Endothelial cell of umbilical vein (primary cell): ENCODE measurements around the gene RASGRP1. TPM values are rescaled to one million over a fixed set of nuclear protein-coding genes. Genes with fewer than 3 reads are reported as not detected.

ENCODE experiments used
- BruUV-seq: library from RNA; stranded (reverse); fragments of 400-500 nt; replicated peaks from 2 replicates; lab custom pipeline; 2021; lab: Mats Ljungman, UMichigan
- CTCF ChIA-PET: fragments of 300-600, 350-600 bp; sonication (Branson Sonifier 250); formaldehyde crosslinking; loops from one replicate; lab custom pipeline; 2021; ENCODE audit warnings: antibody characterized with exemption, inconsistent platforms; lab: Charles Lee
- POLR2A ChIA-PET: fragments of 300-600, 350-600 bp; sonication (Branson Sonifier 250); formaldehyde crosslinking; loops from one replicate; lab custom pipeline; 2021; ENCODE audit warnings: antibody characterized with exemption, inconsistent platforms; lab: Charles Lee
- DNase-seq: peaks from one replicate; pipeline ENCODE4 v3.0.0-alpha.2; 2011; ENCODE audit warnings: low read depth, low spot score
- FAIRE-seq: peaks from 2 replicates; lab custom pipeline; 2011; peaks lifted over from hg19 to GRCh38; lab: Jason Lieb, UNC
- H2AFZ ChIP-seq: 2 replicates; pipeline ENCODE4 v1.6.0; 2012; ENCODE audit warnings: low read depth, low read length, control low read depth, inconsistent platforms
- H3K27ac ChIP-seq: 2 replicates; pipeline ENCODE4 v1.5.1; 2011; ENCODE audit warnings: low read depth, mild to moderate bottlenecking, control low read depth, low read length, moderate library complexity; ENCODE audit not compliant: insufficient read depth
- H3K27me3 ChIP-seq, 2 experiments: 2 replicates each; pipeline versions ENCODE4 v1.6.0 to v1.6.1; 2011; ENCODE audit warnings: low read length in 2 of 2, mixed read lengths in 1 of 2; ENCODE audit not compliant: control insufficient read depth in 2 of 2, insufficient read depth in 2 of 2
- H3K36me3 ChIP-seq, 2 experiments: 2 replicates in 1 of 2; 3 replicates in 1 of 2; pipeline ENCODE4 v1.5.1; 2011; ENCODE audit warnings: low read length in 2 of 2, mild to moderate bottlenecking in 1 of 2, moderate library complexity in 1 of 2; ENCODE audit not compliant: control insufficient read depth in 2 of 2, insufficient read depth in 2 of 2; ENCODE audit errors: extremely low read depth in 1 of 2
- H3K4me1 ChIP-seq: 3 replicates; pipeline ENCODE4 v1.5.1; 2011; ENCODE audit warnings: mild to moderate bottlenecking, low read length; ENCODE audit not compliant: control insufficient read depth, insufficient read depth; ENCODE audit errors: extremely low read depth
- H3K4me2 ChIP-seq: 2 replicates; pipeline ENCODE4 v1.6.1; 2011; ENCODE audit warnings: low read length, control low read depth, mixed read lengths; ENCODE audit not compliant: insufficient read depth
- H3K4me3 ChIP-seq, 3 experiments: fragments of 200-600 bp in 1 of 3; sonication (generic), shearing (Covaris generic) in 1 of 3; replicated peaks in 1 of 3; 2 replicates each; pipeline ENCODE4 v1.5.1; 2011 to 2016; ENCODE audit warnings: control low read depth in 3 of 3, low read length in 3 of 3, mild to moderate bottlenecking in 2 of 3, inconsistent platforms in 1 of 3, low read depth in 1 of 3, moderate library complexity in 1 of 3; ENCODE audit not compliant: insufficient read depth in 1 of 3
- H3K79me2 ChIP-seq: 2 replicates; pipeline ENCODE4 v1.6.0; 2012; ENCODE audit warnings: low read length, inconsistent platforms; ENCODE audit not compliant: control insufficient read depth, insufficient read depth
- H3K9ac ChIP-seq: replicated peaks from 2 replicates; pipeline ENCODE3; 2011; ENCODE audit warnings: low read length, control low read depth; ENCODE audit not compliant: insufficient read depth; ENCODE audit errors: extremely low read depth
- H3K9me1 ChIP-seq: replicated peaks from 3 replicates; pipeline ENCODE4 v1.6.0; 2011; ENCODE audit warnings: mild to moderate bottlenecking, low read length; ENCODE audit not compliant: control insufficient read depth, insufficient read depth; ENCODE audit errors: extremely low read depth
- H3K9me3 ChIP-seq: replicated peaks from 2 replicates; pipeline ENCODE4 v1.5.1; 2012; ENCODE audit warnings: low read length, inconsistent platforms; ENCODE audit not compliant: control insufficient read depth, insufficient read depth
- H4K20me1 ChIP-seq: replicated peaks from 2 replicates; pipeline ENCODE3; 2011; ENCODE audit warnings: mild to moderate bottlenecking, low read length; ENCODE audit not compliant: control insufficient read depth, insufficient read depth; ENCODE audit errors: extremely low read depth
- EZH2 ChIP-seq: IDR thresholded peaks from 2 replicates; pipeline ENCODE4 v1.6.1; 2012; ENCODE audit warnings: borderline replicate concordance, low read depth, mild to moderate bottlenecking, moderate library complexity, low read length, inconsistent platforms; ENCODE audit not compliant: severe bottlenecking
- FOS ChIP-seq: IDR thresholded peaks from 2 replicates; pipeline ENCODE4 v1.6.1; 2011; ENCODE audit warnings: mild to moderate bottlenecking, low read length, moderate library complexity, borderline replicate concordance; ENCODE audit not compliant: insufficient read depth
- GATA2 ChIP-seq: IDR thresholded peaks from 2 replicates; pipeline ENCODE4 v1.7.0; 2011; ENCODE audit warnings: low read depth, mild to moderate bottlenecking, moderate library complexity, mixed read lengths, low read length; ENCODE audit not compliant: insufficient read length, insufficient read depth
- JUN ChIP-seq: IDR thresholded peaks from 2 replicates; pipeline ENCODE4 v1.6.1; 2011; ENCODE audit warnings: borderline replicate concordance, low read depth; ENCODE audit not compliant: insufficient read length, insufficient read depth
- MYC ChIP-seq: IDR thresholded peaks from one replicate; pipeline ENCODE4 v1.6.1; 2011; ENCODE audit warnings: mild to moderate bottlenecking, low read depth, low read length
- POLR2A ChIP-seq: IDR thresholded peaks from 2 replicates; pipeline ENCODE4 v1.6.1; 2012; ENCODE audit warnings: low read depth, mild to moderate bottlenecking, control low read depth, low read length
- POLR2AphosphoS5 ChIP-seq: IDR thresholded peaks from 2 replicates; pipeline ENCODE4 v1.6.1; 2012; ENCODE audit warnings: low read depth, mild to moderate bottlenecking, control low read depth, low read length, moderate library complexity; ENCODE audit not compliant: insufficient read depth
- dilution Hi-C: fragments of 300-500 bp; cut with MboI; formaldehyde crosslinking; loops from one replicate; pipeline ENCODE4 v1.15.0; 2019; ENCODE audit warnings: low sequenced_read_pairs; ENCODE audit not compliant: extremely low pct_ligation_motif_present
- intact Hi-C: fragments of 100-400 bp; cut with micrococcal nuclease; formaldehyde crosslinking; loops from one replicate; pipeline ENCODE4 v1.10.0; 2022
- polyA plus RNA-seq, 4 experiments: library from polyadenylated mRNA; depleted of rRNA in 3 of 4; stranded (reverse) in 3 of 4; unstranded in 1 of 4; fragments of >200 nt; gene quantifications; 2 replicates each; pipeline versions ENCODE4 v1.2.1 to v1.2.3, GENCODE V29; 2011 to 2012; ENCODE audit warnings: missing spikeins in 1 of 4
- total RNA-seq: library from RNA; stranded (reverse); gene quantifications from 2 replicates; pipeline ENCODE4 v1.2.3, GENCODE V29; 2021
- TF ChIP-seq, protein P1 (sequence below), 2 donors: IDR thresholded peaks; 1 replicate in 1 of 2; 2 replicates in 1 of 2; pipeline ENCODE4 v1.5.1; 2011; ENCODE audit warnings: low read length in 2 of 2, mild to moderate bottlenecking in 2 of 2, moderate library complexity in 2 of 2, control low read depth in 1 of 2, inconsistent platforms in 1 of 2, low read depth in 1 of 2; ENCODE audit not compliant: insufficient read depth in 1 of 2; ENCODE audit errors: extremely low read depth in 1 of 2
- TF ChIP-seq, protein P2 (sequence below): IDR thresholded peaks from 2 replicates; pipeline ENCODE4 v1.6.1; 2011; ENCODE audit not compliant: insufficient read depth, insufficient read length

Gene RASGRP1
- total and polyA plus RNA-seq, 2 donors (not counting 3 experiments of a cell fraction or from before 2014, with no cell fraction given): 0.15 to 0.38 TPM

DNA sequence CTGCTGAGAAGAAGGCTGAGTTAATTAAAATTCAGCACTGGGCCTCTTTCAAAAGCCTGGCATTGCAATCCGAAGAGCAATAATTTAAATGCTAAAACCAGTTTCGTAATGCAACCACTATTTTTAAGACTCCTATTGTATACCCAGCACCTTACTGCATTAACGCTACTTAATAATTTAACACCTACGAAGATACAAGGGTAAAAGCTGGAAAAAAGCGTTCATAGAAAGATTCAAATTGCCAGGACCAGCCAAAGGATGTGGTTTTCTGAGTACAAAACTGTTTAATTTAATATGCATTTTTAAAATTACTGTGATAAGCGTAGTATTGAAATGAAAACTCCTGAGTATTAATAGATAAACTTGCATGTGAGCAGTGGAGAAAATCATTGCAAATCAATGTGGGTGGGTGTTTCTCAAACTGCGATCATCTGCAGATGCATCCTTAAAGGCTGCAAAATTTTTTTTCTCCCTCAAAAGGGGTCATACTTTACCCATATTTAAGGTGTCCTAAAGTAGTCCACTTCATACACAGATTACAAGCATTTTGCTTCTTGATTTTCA is 12.9 kb upstream of the RASGRP1 start:
- POLR2A ChIA-PET: no interaction called here
- H3K27me3 ChIP-seq: peaks cover 6 to 8% of the 10 kb centered on the region in 2 experiments
- CTCF ChIA-PET: interaction anchor here (1.0 to 2.4 kb wide), 3 partner anchors 11 to 582 kb away, joined by 3 to 17 read pairs (median 4); partner anchors contain the start of gene RASGRP1
- DNase-seq (no peak), FAIRE-seq (no peak)
- no peak overlapping the region for H3K4me3 ChIP-seq
- dilution Hi-C loops (no loop called here), intact Hi-C loops (no loop called here)
- no peaks in the 10 kb centered on the region for H3K79me2 ChIP-seq
- no TSS peak for BruUV-seq
- H4K20me1 ChIP-seq: no peaks in the 10 kb centered on the region
- no peak overlapping the region for H3K27ac ChIP-seq
- TF ChIP-seq POLR2AphosphoS5 (no peak), FOS (no peak), MYC (no peak), EZH2 (no peak), GATA2 (no peak), JUN (no peak), POLR2A (no peak)
- TF ChIP-seq, protein P1, sequence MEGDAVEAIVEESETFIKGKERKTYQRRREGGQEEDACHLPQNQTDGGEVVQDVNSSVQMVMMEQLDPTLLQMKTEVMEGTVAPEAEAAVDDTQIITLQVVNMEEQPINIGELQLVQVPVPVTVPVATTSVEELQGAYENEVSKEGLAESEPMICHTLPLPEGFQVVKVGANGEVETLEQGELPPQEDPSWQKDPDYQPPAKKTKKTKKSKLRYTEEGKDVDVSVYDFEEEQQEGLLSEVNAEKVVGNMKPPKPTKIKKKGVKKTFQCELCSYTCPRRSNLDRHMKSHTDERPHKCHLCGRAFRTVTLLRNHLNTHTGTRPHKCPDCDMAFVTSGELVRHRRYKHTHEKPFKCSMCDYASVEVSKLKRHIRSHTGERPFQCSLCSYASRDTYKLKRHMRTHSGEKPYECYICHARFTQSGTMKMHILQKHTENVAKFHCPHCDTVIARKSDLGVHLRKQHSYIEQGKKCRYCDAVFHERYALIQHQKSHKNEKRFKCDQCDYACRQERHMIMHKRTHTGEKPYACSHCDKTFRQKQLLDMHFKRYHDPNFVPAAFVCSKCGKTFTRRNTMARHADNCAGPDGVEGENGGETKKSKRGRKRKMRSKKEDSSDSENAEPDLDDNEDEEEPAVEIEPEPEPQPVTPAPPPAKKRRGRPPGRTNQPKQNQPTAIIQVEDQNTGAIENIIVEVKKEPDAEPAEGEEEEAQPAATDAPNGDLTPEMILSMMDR (IDR thresholded peaks at IDR 0.05; ENCODE audit: extremely low read depth in 1 of 2, insufficient read depth in 1 of 2, low read depth in 1 of 2, low read length in 2 of 2): no peak
- TF ChIP-seq, protein P2, sequence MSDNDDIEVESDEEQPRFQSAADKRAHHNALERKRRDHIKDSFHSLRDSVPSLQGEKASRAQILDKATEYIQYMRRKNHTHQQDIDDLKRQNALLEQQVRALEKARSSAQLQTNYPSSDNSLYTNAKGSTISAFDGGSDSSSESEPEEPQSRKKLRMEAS: no peak
- H3K36me3 ChIP-seq: no peaks in the 10 kb centered on the region
- no peaks in the 10 kb centered on the region for H3K9me1 ChIP-seq
- H3K4me2 ChIP-seq: no peak overlapping the region
- H3K9me3 ChIP-seq: no peaks in the 10 kb centered on the region
- no peak overlapping the region for H3K9ac ChIP-seq
- H3K4me1 ChIP-seq: no peaks in the 10 kb centered on the region
- no peak overlapping the region for H2AFZ ChIP-seq
